CD8-positive, alpha-beta memory T cell (primary cell): Measurements from ENCODE around the gene ITFG1. TPM values are rescaled to one million over a fixed set of nuclear protein-coding genes. Genes with fewer than 3 reads are reported as not detected.
A peak's percentile ranks its signal among the peaks of the same experiment; 100 is the strongest.
"Not testable (repeated sequence)": the region's sequence is repeated elsewhere in the genome, so short reads cannot be mapped to it uniquely, and the experiment has no call there.

Experiments
- CTCF ChIA-PET: fragments of 350-600 bp; sonication (Branson Sonifier 250); formaldehyde crosslinking; loops from one replicate; lab custom pipeline; 2021; ENCODE audit warnings: antibody characterized with exemption; lab: Charles Lee
- POLR2A ChIA-PET: fragments of 350-600 bp; sonication (Branson Sonifier 250); formaldehyde crosslinking; loops from one replicate; lab custom pipeline; 2021; ENCODE audit warnings: antibody characterized with exemption; lab: Charles Lee
- DNase-seq, 5 donors: peaks; one replicate each; pipeline versions ENCODE4 v3.0.0 to v3.0.0-alpha.2; 2020 to 2022; ENCODE audit warnings: mixed read lengths in 1 of 5
- H3K27ac ChIP-seq: one replicate; pipeline ENCODE4 v1.7.0; 2013; ENCODE audit warnings: low read depth, mild to moderate bottlenecking, low read length, moderate library complexity
- H3K27me3 ChIP-seq: 2 replicates; pipeline ENCODE4 v1.7.0; 2013; ENCODE audit warnings: low read length, mild to moderate bottlenecking; ENCODE audit not compliant: insufficient read depth, poor library complexity, severe bottlenecking
- H3K36me3 ChIP-seq: 2 replicates; pipeline ENCODE4 v1.7.0; 2013; ENCODE audit warnings: mild to moderate bottlenecking, low read length, moderate library complexity; ENCODE audit not compliant: insufficient read depth
- H3K4me1 ChIP-seq: 2 replicates; pipeline ENCODE4 v1.7.0; 2013; ENCODE audit warnings: mild to moderate bottlenecking, low read length, moderate library complexity; ENCODE audit not compliant: insufficient read depth
- H3K4me3 ChIP-seq: 2 replicates; pipeline ENCODE4 v1.7.0; 2013; ENCODE audit warnings: mild to moderate bottlenecking, low read length
- H3K9me3 ChIP-seq: 2 replicates; pipeline ENCODE4 v1.7.0; 2013; ENCODE audit warnings: mild to moderate bottlenecking, low read length
- H3K27ac Mint-ChIP-seq, 8 donors: one replicate each; pipeline ENCODE4 v1.8.0; 2020 to 2021; ENCODE audit warnings: mixed read lengths in 8 of 8, mild to moderate bottlenecking in 6 of 8, inconsistent platforms in 3 of 8, moderate library complexity in 3 of 8
- H3K27me3 Mint-ChIP-seq, 2 donors: one replicate each; pipeline ENCODE4 v1.8.0; 2020 to 2021; ENCODE audit warnings: mixed read lengths in 2 of 2, mild to moderate bottlenecking in 1 of 2, moderate library complexity in 1 of 2
- H3K36me3 Mint-ChIP-seq, 3 donors: one replicate each; pipeline ENCODE4 v1.8.0; 2020 to 2021; ENCODE audit warnings: mixed read lengths in 3 of 3, inconsistent platforms in 1 of 3, mild to moderate bottlenecking in 1 of 3
- H3K4me1 Mint-ChIP-seq, 3 donors: one replicate each; pipeline ENCODE4 v1.8.0; 2020 to 2021; ENCODE audit warnings: mixed read lengths in 3 of 3, inconsistent platforms in 1 of 3, mild to moderate bottlenecking in 1 of 3
- H3K4me3 Mint-ChIP-seq, 7 donors: one replicate each; pipeline ENCODE4 v1.8.0; 2020 to 2021; ENCODE audit warnings: mixed read lengths in 7 of 7, mild to moderate bottlenecking in 6 of 7, moderate library complexity in 4 of 7, inconsistent platforms in 2 of 7
- H3K9me3 Mint-ChIP-seq, 5 donors: one replicate each; pipeline ENCODE4 v1.8.0; 2020 to 2022; ENCODE audit warnings: mixed read lengths in 5 of 5, mild to moderate bottlenecking in 3 of 5, moderate library complexity in 2 of 5, inconsistent platforms in 1 of 5
- polyA plus RNA-seq: library from polyadenylated mRNA; unstranded; fragments of 300-500 nt; fragmentation: Illumina TruSeq; gene quantifications from one replicate; pipeline ENCODE4 v1.2.3, GENCODE V29; 2021
- total RNA-seq, 2 experiments: library from RNA; stranded (reverse); gene quantifications; one replicate each; pipeline ENCODE4 v1.2.3, GENCODE V29; 2021

ITFG1 gene
- total and polyA plus RNA-seq, 3 experiments from 2014 or later = 24.5 to 26.8 (median 24.9) TPM

DNA sequence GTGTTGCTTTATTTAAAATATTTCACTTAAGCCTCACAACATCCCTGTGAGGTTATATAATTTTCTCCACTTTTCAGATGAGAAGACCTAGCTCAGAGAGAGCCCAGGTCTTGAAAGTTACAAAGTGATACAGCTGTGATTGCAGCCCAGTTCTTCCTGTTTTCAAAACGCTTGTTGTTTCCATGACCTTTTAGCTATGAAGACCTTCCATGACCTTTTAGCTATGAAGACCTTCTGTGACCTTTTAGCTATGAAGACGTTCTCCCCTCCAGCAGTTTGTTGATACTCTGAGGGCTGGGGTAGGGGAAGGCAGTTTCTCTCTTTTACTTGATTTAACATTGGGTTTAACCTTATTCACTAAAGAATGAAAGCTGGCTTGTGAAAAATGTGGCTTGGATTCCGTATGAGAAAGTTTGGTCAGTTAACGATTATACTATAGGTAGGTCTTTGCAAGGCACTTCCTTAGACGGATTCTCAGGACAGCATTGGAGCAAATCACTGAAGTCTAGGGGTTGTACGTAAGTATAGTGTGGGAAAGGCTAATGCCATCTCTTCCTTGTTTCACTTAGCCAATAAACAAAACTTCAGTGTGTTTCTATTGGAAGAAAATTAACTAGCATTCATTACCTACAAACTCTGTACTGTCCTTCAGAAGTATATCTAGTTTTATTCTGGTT, 21.0 kb upstream of the ITFG1 start:
- H3K27ac Mint-ChIP-seq = peak overlapping the region in 2 of 8 donors; percentile 31 to 32
- no peaks in the 10 kb centered on the region for H3K27me3 Mint-ChIP-seq
- no peak for DNase-seq
- peaks cover 6 to 13% (median 10%) of the 10 kb centered on the region in 3 donors for H3K36me3 Mint-ChIP-seq
- H3K9me3 Mint-ChIP-seq = no peaks in the 10 kb centered on the region
- Histone ChIP-seq H3K36me3 (no peaks in the 10 kb centered on the region), H3K9me3 (no peaks in the 10 kb centered on the region), H3K27me3 (no peaks in the 10 kb centered on the region), H3K27ac (no peak overlapping the region), H3K4me1 (no peaks in the 10 kb centered on the region), H3K4me3 (no peak overlapping the region)
- ChIA-PET CTCF (no interaction called here), POLR2A (no interaction called here)
- peaks cover 26 to 60% (median 46%) of the 10 kb centered on the region in 3 donors for H3K4me1 Mint-ChIP-seq
- no peak overlapping the region for H3K4me3 Mint-ChIP-seq

DNA sequence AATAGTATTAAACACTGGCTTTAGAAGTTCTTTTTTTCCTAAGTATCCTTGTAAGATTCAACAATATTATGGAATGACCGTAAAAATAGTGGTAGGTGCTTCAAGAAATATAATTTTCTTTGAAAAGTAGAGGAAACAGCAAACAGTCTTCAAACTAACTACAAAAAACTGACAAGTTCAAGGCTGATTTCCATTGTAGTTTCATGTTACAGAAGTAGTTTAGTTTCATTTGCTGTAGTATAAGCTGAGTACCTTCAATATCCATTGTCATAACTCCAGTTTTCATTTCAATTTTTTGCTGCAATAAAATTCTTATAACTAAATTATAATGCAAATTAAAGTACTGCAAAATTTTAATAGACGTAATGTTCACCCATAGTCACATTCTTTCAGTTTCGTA, 19.5 kb upstream of the ITFG1 start:
- H3K9me3 Mint-ChIP-seq = no peaks in the 10 kb centered on the region
- Histone ChIP-seq H3K27me3 (no peaks in the 10 kb centered on the region), H3K36me3 (no peaks in the 10 kb centered on the region), H3K4me1 (no peaks in the 10 kb centered on the region), H3K4me3 (no peak overlapping the region), H3K9me3 (no peaks in the 10 kb centered on the region), H3K27ac (no peak overlapping the region)
- H3K4me3 Mint-ChIP-seq = no peak overlapping the region
- H3K36me3 Mint-ChIP-seq = peaks cover 0 to 10% (median 7%) of the 10 kb centered on the region in 3 donors
- ChIA-PET POLR2A (interaction anchor here (0.6 kb wide), 1 partner anchor 43 kb away, joined by 7 read pairs; no protein-coding TSS in a partner anchor), CTCF (no interaction called here)
- peaks cover 24 to 59% (median 48%) of the 10 kb centered on the region in 3 donors for H3K4me1 Mint-ChIP-seq
- DNase-seq = no peak
- H3K27ac Mint-ChIP-seq = no peak overlapping the region
- H3K27me3 Mint-ChIP-seq = no peaks in the 10 kb centered on the region

DNA sequence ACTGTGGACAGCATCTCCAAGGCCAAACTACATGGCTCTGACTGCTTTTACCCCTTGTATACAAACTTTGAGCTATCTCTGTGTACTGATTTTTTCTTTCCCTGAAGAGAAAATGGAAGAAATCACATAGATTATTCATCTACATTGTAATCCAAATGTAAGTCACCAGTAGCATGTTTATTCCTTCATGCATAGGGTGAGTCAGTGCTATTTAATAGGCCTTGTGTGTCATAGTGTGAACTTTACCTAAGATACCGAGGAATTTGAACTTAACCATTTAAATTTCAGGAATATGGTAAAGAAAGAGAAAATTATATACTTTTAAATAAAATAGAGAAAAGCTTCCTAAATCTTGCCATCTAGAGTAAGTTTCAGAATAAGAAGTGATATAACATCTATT, 16.8 kb upstream of the ITFG1 start:
- CTCF ChIA-PET = interaction anchor here (0.9 kb wide), 1 partner anchor 15 kb away, joined by 3 read pairs; no protein-coding TSS in a partner anchor
- Histone ChIP-seq H3K27me3 (no peaks in the 10 kb centered on the region), H3K36me3 (no peaks in the 10 kb centered on the region), H3K4me1 (no peaks in the 10 kb centered on the region), H3K4me3 (no peak overlapping the region), H3K27ac (no peak overlapping the region), H3K9me3 (no peaks in the 10 kb centered on the region)
- H3K27ac Mint-ChIP-seq = no peak overlapping the region
- H3K9me3 Mint-ChIP-seq = no peaks in the 10 kb centered on the region
- POLR2A ChIA-PET = no interaction called here
- H3K4me1 Mint-ChIP-seq = peaks cover 20 to 48% (median 46%) of the 10 kb centered on the region in 3 donors
- no peak overlapping the region for H3K4me3 Mint-ChIP-seq
- H3K36me3 Mint-ChIP-seq = peaks cover 0 to 10% (median 9%) of the 10 kb centered on the region in 3 donors
- DNase-seq = no peak
- H3K27me3 Mint-ChIP-seq = no peaks in the 10 kb centered on the region

DNA sequence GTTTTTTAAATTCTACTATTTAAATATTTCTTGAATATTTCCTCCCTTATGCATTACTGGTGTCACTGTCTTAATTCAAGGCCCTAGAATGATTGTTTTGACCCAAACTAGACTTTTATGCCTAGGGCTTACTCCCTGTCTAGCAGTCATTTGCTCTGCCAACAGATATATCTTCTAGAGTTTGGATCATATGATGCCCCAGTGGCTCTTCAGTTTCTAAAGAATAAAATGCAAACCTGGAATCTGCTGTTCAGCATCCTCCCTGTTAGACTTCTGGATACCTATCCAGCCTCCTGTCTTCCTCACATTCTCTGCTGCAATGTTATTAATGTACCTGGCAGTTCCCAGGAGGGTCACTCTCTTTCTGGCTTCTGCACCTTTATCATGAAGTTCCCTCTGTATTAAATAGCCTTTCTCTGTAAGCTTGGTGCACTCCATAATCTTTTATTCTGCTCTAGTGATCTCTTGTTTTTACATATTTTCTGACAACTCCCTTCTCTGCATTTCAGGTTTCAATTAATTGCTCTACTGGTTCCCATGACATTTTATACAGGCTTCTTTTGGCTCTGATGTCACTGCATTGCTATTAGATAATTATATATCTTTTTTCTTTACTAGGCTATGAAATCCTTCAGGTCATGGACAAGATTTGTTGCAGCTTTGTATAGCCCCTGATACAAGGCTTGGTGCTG, 15.9 kb upstream of the ITFG1 start:
- peak overlapping the region in 2 of 8 donors; percentile 1 to 18 for H3K27ac Mint-ChIP-seq
- ChIA-PET POLR2A (no interaction called here), CTCF (no interaction called here)
- no peak for DNase-seq
- no peaks in the 10 kb centered on the region for H3K4me1 ChIP-seq
- H3K9me3 ChIP-seq = no peaks in the 10 kb centered on the region
- no peaks in the 10 kb centered on the region for H3K27me3 Mint-ChIP-seq
- H3K27me3 ChIP-seq = no peaks in the 10 kb centered on the region
- no peaks in the 10 kb centered on the region for H3K36me3 ChIP-seq
- H3K4me3 Mint-ChIP-seq = no peak overlapping the region
- no peaks in the 10 kb centered on the region for H3K9me3 Mint-ChIP-seq
- H3K4me3 ChIP-seq = no peak overlapping the region
- peaks cover 18 to 50% (median 43%) of the 10 kb centered on the region in 3 donors for H3K4me1 Mint-ChIP-seq
- no peak overlapping the region for H3K27ac ChIP-seq
- H3K36me3 Mint-ChIP-seq = peaks cover 0 to 10% (median 8%) of the 10 kb centered on the region in 3 donors

DNA sequence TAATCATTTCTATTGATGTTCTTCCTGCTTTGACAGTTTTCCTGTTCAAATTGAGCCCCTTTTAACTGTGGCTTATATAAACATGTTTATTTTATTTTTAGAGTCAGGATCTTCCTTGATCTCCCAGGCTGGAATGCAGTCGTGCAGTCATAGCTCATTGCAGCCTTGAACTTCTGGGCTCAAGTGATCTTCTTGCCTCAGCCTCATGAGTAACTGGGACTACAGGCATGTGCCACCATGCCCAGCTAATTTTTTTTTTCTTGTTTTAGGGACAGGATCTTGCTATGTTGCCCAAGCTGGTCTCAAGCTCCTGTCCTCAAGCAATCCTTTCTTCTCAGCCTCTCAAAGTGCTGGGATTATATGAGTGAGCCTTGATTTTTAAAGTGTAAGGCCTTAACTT, 14.9 kb upstream of the ITFG1 start:
- DNase-seq = no peak
- Mint-ChIP-seq H3K4me3 (no peak overlapping the region), H3K36me3 (peaks cover 0 to 14% (median 8%) of the 10 kb centered on the region in 3 donors), H3K4me1 (peaks cover 18 to 46% (median 40%) of the 10 kb centered on the region in 3 donors), H3K27ac (peak overlapping the region in 1 of 8 donors; percentile 56), H3K27me3 (no peaks in the 10 kb centered on the region), H3K9me3 (no peaks in the 10 kb centered on the region)
- Histone ChIP-seq H3K36me3 (no peaks in the 10 kb centered on the region), H3K9me3 (no peaks in the 10 kb centered on the region), H3K4me1 (no peaks in the 10 kb centered on the region), H3K27ac (no peak overlapping the region), H3K27me3 (no peaks in the 10 kb centered on the region), H3K4me3 (no peak overlapping the region)
- CTCF ChIA-PET = no interaction called here
- POLR2A ChIA-PET = interaction anchor here (1.1 kb wide), 1 partner anchor 14 kb away, joined by 3 read pairs; the partner anchor contains the start of genes ITFG1 and PHKB

DNA sequence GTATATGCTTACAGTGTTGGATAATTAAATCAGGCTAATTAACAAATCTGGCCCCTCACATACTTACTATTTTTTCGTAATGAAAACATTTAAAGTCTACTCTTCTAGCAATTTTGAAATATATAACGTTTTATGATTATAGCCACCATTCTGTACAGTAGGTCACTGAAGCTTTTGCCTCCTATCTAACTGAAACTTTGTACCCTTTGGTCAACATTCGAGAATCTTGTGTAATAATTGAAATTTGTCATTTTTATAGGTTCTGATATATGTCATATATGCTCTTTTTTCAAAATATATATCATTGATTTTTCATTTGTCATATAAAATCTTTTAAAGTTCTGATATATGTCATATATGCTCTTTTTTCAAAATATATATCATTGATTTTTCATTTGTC, 12.9 kb upstream of the ITFG1 start:
- CTCF ChIA-PET = no interaction called here

DNA sequence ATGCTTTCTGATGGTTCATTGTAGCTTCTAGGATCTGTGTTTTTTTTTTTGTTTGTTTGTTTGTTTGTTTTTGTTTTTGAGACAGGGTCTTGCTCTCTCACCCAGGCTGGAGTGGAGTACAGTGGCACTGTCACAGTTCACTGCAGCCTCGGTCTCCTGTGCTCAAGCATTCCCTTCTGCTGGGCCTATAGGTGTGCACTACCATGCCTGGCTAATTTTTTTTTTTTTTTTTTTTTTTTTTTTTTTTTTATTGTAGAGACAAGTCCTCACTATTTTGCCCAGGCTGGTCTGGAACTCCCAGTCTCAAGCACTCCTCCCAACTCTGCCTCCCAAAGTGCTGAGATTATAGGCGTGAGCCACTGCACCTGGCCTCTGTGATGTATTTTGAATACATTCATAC, 12.1 kb upstream of the ITFG1 start:
- H3K4me3 Mint-ChIP-seq, H3K27ac ChIP-seq, CTCF ChIA-PET, H3K27me3 ChIP-seq, H3K4me3 ChIP-seq, H3K27me3 Mint-ChIP-seq, H3K9me3 ChIP-seq, H3K4me1 ChIP-seq, H3K27ac Mint-ChIP-seq, DNase-seq, POLR2A ChIA-PET, H3K9me3 Mint-ChIP-seq, H3K36me3 ChIP-seq: not testable (repeated sequence)
- H3K36me3 Mint-ChIP-seq = peaks cover 0 to 11% (median 11%) of the 10 kb centered on the region in 3 donors
- H3K4me1 Mint-ChIP-seq = peaks cover 18 to 38% (median 37%) of the 10 kb centered on the region in 3 donors

More for the DNA sequence above, 12.9 kb upstream of the ITFG1 start:
- Histone ChIP-seq H3K4me1 (no peaks in the 10 kb centered on the region), H3K27me3 (no peaks in the 10 kb centered on the region), H3K36me3 (no peaks in the 10 kb centered on the region), H3K9me3 (no peaks in the 10 kb centered on the region), H3K4me3 (no peak overlapping the region), H3K27ac (no peak overlapping the region)
- H3K36me3 Mint-ChIP-seq = peaks cover 0 to 9% (median 8%) of the 10 kb centered on the region in 3 donors
- H3K27ac Mint-ChIP-seq = no peak overlapping the region
- no peak for DNase-seq
- H3K4me3 Mint-ChIP-seq = no peak overlapping the region
- H3K9me3 Mint-ChIP-seq = no peaks in the 10 kb centered on the region
- peaks cover 15 to 35% (median 34%) of the 10 kb centered on the region in 3 donors for H3K4me1 Mint-ChIP-seq
- POLR2A ChIA-PET = no interaction called here
- no peaks in the 10 kb centered on the region for H3K27me3 Mint-ChIP-seq

DNA sequence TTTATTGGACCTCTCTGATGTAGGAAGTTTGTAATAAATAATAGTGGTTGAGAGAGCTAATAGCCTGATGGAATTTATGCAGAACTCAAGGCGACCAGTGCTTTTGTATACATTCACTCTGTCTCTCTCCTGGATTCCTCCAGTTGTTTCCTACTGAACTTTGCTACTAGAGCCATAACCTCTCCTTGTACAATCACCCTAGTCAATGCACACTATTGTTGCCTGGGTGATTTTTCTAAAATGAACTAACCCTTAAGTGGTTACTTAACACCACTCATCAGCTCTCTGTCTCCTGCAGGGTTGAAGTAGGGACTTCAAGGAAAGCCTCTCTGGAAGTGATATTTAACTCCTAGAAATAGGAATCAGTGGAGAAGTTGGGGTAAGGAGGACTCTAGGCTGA, 9.9 kb upstream of the ITFG1 start:
- H3K36me3 Mint-ChIP-seq = peaks cover 0 to 12% (median 12%) of the 10 kb centered on the region in 3 donors
- peaks cover 23 to 54% (median 50%) of the 10 kb centered on the region in 3 donors for H3K4me1 Mint-ChIP-seq
- no peak overlapping the region for H3K4me3 Mint-ChIP-seq
- H3K4me3 ChIP-seq = no peak overlapping the region
- ChIA-PET CTCF (no interaction called here), POLR2A (no interaction called here)
- no peaks in the 10 kb centered on the region for H3K27me3 Mint-ChIP-seq
- H3K4me1 ChIP-seq = no peaks in the 10 kb centered on the region
- DNase-seq = no peak
- no peaks in the 10 kb centered on the region for H3K9me3 Mint-ChIP-seq
- peak overlapping the region in 1 of 8 donors; percentile 10 for H3K27ac Mint-ChIP-seq
- peaks cover 4% of the 10 kb centered on the region for H3K36me3 ChIP-seq
- no peaks in the 10 kb centered on the region for H3K9me3 ChIP-seq
- no peak overlapping the region for H3K27ac ChIP-seq
- no peaks in the 10 kb centered on the region for H3K27me3 ChIP-seq
